Measurements from ENCODE around the gene POLR1C. TPM values are rescaled to one million over a fixed set of nuclear protein-coding genes. Genes with fewer than 3 reads are reported as not detected.
A peak's percentile ranks its signal among the peaks of the same experiment; 100 is the strongest.

The POLR1C gene
- total and polyA plus RNA-seq, 10 of the 15 experiments (the other 5 are each of a cell fraction or from before 2014, with no cell fraction given), result 40.0 to 180 (median 66.2) TPM

DNA sequence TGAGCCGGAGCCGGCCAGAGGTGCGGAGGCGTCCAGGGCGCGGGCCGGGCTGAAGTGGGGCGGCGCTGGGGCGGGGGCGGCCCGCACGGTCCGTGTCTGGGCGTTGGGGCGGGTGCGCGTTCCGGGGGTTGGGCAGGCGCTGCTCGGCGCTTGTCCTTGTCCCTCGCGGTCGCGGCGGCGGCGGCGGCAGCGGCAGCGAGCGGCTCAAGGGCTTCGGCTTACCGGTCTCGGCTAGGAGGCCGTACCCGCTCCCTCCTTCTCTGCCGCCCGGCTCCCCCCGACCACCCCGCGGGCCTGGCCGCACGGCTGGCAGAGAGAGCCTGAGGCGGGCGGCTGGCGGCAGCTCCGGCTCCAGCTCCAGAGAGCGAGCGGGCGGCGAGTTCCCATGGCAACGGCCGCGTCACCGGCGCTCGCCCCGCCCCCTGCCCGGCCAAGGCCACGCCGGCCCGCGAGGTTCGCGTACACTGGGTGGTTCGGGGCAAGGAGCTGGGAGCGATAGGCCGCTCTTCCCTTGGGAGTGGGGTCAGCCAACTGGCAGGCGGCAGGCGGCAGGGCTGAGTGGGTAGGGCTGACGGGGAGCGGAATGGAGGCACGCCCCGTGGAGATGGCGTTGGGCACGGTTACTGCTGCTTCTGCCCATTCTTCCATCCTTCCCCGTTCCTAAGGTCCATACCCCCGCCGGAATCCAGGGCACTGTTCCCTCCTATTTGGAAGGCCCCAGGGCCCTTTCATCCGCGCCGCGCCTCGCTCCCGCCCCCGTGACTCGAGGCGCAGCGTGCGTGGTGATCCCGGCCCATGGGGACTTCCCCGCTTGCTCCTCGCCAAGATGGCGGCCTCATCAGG, 6.7 kb upstream of the POLR1C start, which contains the start of gene LRRC73 (continued):
- TF ChIP-seq NR2C2 (IDR thresholded peaks at IDR 0.05; ENCODE audit: borderline replicate concordance, control insufficient read depth, insufficient read length, low read depth) (no peak), NFYB (IDR thresholded peaks at IDR 0.05; ENCODE audit: insufficient read depth, low read depth, low read length) (no peak), RBBP5 (conservative IDR thresholded peaks at IDR 0.05) (no peak), ZNF207 (IDR thresholded peaks at IDR 0.05; ENCODE audit: borderline replicate concordance) (0 out of 2 replicates have a peak, but pooled peaks have one; percentile 35), ZNF384 (IDR thresholded peaks at IDR 0.05; ENCODE audit: borderline replicate concordance, low read depth, low read length) (no peak), HCFC1 (IDR thresholded peaks at IDR 0.05; ENCODE audit: low read length) (no peak)
- TF ChIP-seq, protein P1, sequence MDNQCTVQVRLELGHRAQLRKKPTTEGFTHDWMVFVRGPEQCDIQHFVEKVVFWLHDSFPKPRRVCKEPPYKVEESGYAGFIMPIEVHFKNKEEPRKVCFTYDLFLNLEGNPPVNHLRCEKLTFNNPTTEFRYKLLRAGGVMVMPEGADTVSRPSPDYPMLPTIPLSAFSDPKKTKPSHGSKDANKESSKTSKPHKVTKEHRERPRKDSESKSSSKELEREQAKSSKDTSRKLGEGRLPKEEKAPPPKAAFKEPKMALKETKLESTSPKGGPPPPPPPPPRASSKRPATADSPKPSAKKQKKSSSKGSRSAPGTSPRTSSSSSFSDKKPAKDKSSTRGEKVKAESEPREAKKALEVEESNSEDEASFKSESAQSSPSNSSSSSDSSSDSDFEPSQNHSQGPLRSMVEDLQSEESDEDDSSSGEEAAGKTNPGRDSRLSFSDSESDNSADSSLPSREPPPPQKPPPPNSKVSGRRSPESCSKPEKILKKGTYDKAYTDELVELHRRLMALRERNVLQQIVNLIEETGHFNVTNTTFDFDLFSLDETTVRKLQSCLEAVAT (IDR thresholded peaks at IDR 0.05), result no peak
- TF ChIP-seq, protein P2, sequence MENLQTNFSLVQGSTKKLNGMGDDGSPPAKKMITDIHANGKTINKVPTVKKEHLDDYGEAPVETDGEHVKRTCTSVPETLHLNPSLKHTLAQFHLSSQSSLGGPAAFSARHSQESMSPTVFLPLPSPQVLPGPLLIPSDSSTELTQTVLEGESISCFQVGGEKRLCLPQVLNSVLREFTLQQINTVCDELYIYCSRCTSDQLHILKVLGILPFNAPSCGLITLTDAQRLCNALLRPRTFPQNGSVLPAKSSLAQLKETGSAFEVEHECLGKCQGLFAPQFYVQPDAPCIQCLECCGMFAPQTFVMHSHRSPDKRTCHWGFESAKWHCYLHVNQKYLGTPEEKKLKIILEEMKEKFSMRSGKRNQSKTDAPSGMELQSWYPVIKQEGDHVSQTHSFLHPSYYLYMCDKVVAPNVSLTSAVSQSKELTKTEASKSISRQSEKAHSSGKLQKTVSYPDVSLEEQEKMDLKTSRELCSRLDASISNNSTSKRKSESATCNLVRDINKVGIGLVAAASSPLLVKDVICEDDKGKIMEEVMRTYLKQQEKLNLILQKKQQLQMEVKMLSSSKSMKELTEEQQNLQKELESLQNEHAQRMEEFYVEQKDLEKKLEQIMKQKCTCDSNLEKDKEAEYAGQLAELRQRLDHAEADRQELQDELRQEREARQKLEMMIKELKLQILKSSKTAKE (IDR thresholded peaks at IDR 0.05; ENCODE audit: low read depth, poor library complexity, severe bottlenecking), result no peak
- TF ChIP-seq, protein P3, sequence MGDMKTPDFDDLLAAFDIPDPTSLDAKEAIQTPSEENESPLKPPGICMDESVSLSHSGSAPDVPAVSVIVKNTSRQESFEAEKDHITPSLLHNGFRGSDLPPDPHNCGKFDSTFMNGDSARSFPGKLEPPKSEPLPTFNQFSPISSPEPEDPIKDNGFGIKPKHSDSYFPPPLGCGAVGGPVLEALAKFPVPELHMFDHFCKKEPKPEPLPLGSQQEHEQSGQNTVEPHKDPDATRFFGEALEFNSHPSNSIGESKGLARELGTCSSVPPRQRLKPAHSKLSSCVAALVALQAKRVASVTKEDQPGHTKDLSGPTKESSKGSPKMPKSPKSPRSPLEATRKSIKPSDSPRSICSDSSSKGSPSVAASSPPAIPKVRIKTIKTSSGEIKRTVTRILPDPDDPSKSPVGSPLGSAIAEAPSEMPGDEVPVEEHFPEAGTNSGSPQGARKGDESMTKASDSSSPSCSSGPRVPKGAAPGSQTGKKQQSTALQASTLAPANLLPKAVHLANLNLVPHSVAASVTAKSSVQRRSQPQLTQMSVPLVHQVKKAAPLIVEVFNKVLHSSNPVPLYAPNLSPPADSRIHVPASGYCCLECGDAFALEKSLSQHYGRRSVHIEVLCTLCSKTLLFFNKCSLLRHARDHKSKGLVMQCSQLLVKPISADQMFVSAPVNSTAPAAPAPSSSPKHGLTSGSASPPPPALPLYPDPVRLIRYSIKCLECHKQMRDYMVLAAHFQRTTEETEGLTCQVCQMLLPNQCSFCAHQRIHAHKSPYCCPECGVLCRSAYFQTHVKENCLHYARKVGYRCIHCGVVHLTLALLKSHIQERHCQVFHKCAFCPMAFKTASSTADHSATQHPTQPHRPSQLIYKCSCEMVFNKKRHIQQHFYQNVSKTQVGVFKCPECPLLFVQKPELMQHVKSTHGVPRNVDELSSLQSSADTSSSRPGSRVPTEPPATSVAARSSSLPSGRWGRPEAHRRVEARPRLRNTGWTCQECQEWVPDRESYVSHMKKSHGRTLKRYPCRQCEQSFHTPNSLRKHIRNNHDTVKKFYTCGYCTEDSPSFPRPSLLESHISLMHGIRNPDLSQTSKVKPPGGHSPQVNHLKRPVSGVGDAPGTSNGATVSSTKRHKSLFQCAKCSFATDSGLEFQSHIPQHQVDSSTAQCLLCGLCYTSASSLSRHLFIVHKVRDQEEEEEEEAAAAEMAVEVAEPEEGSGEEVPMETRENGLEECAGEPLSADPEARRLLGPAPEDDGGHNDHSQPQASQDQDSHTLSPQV (IDR thresholded peaks at IDR 0.05), result no peak
- TF ChIP-seq, protein P4, sequence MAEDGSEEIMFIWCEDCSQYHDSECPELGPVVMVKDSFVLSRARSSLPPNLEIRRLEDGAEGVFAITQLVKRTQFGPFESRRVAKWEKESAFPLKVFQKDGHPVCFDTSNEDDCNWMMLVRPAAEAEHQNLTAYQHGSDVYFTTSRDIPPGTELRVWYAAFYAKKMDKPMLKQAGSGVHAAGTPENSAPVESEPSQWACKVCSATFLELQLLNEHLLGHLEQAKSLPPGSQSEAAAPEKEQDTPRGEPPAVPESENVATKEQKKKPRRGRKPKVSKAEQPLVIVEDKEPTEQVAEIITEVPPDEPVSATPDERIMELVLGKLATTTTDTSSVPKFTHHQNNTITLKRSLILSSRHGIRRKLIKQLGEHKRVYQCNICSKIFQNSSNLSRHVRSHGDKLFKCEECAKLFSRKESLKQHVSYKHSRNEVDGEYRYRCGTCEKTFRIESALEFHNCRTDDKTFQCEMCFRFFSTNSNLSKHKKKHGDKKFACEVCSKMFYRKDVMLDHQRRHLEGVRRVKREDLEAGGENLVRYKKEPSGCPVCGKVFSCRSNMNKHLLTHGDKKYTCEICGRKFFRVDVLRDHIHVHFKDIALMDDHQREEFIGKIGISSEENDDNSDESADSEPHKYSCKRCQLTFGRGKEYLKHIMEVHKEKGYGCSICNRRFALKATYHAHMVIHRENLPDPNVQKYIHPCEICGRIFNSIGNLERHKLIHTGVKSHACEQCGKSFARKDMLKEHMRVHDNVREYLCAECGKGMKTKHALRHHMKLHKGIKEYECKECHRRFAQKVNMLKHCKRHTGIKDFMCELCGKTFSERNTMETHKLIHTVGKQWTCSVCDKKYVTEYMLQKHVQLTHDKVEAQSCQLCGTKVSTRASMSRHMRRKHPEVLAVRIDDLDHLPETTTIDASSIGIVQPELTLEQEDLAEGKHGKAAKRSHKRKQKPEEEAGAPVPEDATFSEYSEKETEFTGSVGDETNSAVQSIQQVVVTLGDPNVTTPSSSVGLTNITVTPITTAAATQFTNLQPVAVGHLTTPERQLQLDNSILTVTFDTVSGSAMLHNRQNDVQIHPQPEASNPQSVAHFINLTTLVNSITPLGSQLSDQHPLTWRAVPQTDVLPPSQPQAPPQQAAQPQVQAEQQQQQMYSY (CRISPR knock-in tag; IDR thresholded peaks at IDR 0.05), result no peak
- TF ChIP-seq, protein P5, sequence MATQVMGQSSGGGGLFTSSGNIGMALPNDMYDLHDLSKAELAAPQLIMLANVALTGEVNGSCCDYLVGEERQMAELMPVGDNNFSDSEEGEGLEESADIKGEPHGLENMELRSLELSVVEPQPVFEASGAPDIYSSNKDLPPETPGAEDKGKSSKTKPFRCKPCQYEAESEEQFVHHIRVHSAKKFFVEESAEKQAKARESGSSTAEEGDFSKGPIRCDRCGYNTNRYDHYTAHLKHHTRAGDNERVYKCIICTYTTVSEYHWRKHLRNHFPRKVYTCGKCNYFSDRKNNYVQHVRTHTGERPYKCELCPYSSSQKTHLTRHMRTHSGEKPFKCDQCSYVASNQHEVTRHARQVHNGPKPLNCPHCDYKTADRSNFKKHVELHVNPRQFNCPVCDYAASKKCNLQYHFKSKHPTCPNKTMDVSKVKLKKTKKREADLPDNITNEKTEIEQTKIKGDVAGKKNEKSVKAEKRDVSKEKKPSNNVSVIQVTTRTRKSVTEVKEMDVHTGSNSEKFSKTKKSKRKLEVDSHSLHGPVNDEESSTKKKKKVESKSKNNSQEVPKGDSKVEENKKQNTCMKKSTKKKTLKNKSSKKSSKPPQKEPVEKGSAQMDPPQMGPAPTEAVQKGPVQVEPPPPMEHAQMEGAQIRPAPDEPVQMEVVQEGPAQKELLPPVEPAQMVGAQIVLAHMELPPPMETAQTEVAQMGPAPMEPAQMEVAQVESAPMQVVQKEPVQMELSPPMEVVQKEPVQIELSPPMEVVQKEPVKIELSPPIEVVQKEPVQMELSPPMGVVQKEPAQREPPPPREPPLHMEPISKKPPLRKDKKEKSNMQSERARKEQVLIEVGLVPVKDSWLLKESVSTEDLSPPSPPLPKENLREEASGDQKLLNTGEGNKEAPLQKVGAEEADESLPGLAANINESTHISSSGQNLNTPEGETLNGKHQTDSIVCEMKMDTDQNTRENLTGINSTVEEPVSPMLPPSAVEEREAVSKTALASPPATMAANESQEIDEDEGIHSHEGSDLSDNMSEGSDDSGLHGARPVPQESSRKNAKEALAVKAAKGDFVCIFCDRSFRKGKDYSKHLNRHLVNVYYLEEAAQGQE (IDR thresholded peaks at IDR 0.05; ENCODE audit: low read depth, low read length), result no peak

Measured in GM12878 (cell line).